H9 (cell line): ENCODE results near the gene SFRP5. TPM values are rescaled to one million over a fixed set of nuclear protein-coding genes. Genes with fewer than 3 reads are reported as not detected.

Experiments used
- DNase-seq: peaks from one replicate; pipeline ENCODE4 v3.0.0-alpha.2; 2017
- H2AFZ ChIP-seq: one replicate; pipeline ENCODE4 v1.6.1; 2013; ENCODE audit warnings: mild to moderate bottlenecking, low read length, control low read depth, moderate library complexity
- H2AK5ac ChIP-seq: 2 replicates; pipeline ENCODE4 v1.6.1; 2013; ENCODE audit warnings: low read length, control low read depth, mixed read lengths; ENCODE audit not compliant: insufficient read length
- H2BK120ac ChIP-seq: one replicate; pipeline ENCODE4 v1.6.1; 2013; ENCODE audit warnings: low read depth, mild to moderate bottlenecking, low read length, control low read depth, inconsistent platforms; ENCODE audit not compliant: poor library complexity, severe bottlenecking
- H2BK12ac ChIP-seq: 2 replicates; pipeline ENCODE4 v1.6.1; 2013; ENCODE audit warnings: low read length, control low read depth, mixed read lengths, low read depth; ENCODE audit not compliant: insufficient read length
- H2BK15ac ChIP-seq: 2 replicates; pipeline ENCODE4 v1.6.1; 2013; ENCODE audit warnings: low read depth, low read length, control low read depth
- H2BK20ac ChIP-seq: one replicate; pipeline ENCODE4 v1.6.1; 2013; ENCODE audit warnings: low read depth, mild to moderate bottlenecking, low read length, control low read depth, inconsistent platforms; ENCODE audit not compliant: poor library complexity, severe bottlenecking
- H2BK5ac ChIP-seq: 2 replicates; pipeline ENCODE4 v1.6.1; 2013; ENCODE audit warnings: low read length, control low read depth, mixed read lengths; ENCODE audit not compliant: insufficient read length
- H3K14ac ChIP-seq: 2 replicates; pipeline ENCODE4 v1.6.1; 2013; ENCODE audit warnings: low read length, control low read depth; ENCODE audit not compliant: insufficient read depth
- H3K18ac ChIP-seq: 2 replicates; pipeline ENCODE4 v1.6.1; 2013; ENCODE audit warnings: low read depth, mild to moderate bottlenecking, mixed read lengths, low read length, control low read depth; ENCODE audit not compliant: insufficient read length
- H3K23ac ChIP-seq: 2 replicates; pipeline ENCODE4 v1.6.1; 2013; ENCODE audit warnings: low read length, control low read depth, mixed read lengths, low read depth; ENCODE audit not compliant: insufficient read length
- H3K23me2 ChIP-seq: 2 replicates; pipeline ENCODE4 v1.6.1; 2013; ENCODE audit warnings: low read depth, mild to moderate bottlenecking, mixed read lengths, low read length, control low read depth; ENCODE audit not compliant: insufficient read length, poor library complexity, severe bottlenecking
- H3K27ac ChIP-seq: 2 replicates; pipeline ENCODE4 v1.5.1; 2013; ENCODE audit warnings: low read length, control low read depth, mixed read lengths, low read depth; ENCODE audit not compliant: insufficient read length
- H3K27me3 ChIP-seq: 2 replicates; pipeline ENCODE4 v1.6.1; 2013; ENCODE audit warnings: low read length, control low read depth, inconsistent platforms; ENCODE audit not compliant: insufficient read depth
- H3K4ac ChIP-seq: 2 replicates; pipeline ENCODE4 v1.6.1; 2013; ENCODE audit warnings: low read depth, mild to moderate bottlenecking, control low read depth, inconsistent platforms, low read length, moderate library complexity
- H3K4me1 ChIP-seq: 2 replicates; pipeline ENCODE4 v1.6.1; 2013; ENCODE audit warnings: low read length, control low read depth, inconsistent platforms; ENCODE audit not compliant: insufficient read depth
- H3K4me2 ChIP-seq: 2 replicates; pipeline ENCODE4 v1.6.1; 2013; ENCODE audit warnings: low read length, control low read depth, mixed read lengths; ENCODE audit not compliant: insufficient read length, insufficient read depth
- H3K56ac ChIP-seq: 2 replicates; pipeline ENCODE4 v1.6.1; 2013; ENCODE audit warnings: low read depth, mild to moderate bottlenecking, mixed read lengths, low read length, control low read depth; ENCODE audit not compliant: insufficient read length
- H3K79me1 ChIP-seq: 2 replicates; pipeline ENCODE4 v1.6.1; 2013; ENCODE audit warnings: low read depth, mild to moderate bottlenecking, moderate library complexity, low read length, control low read depth, inconsistent platforms; ENCODE audit not compliant: insufficient read depth, poor library complexity, severe bottlenecking
- H3K79me2 ChIP-seq: 2 replicates; pipeline ENCODE4 v1.6.1; 2013; ENCODE audit warnings: low read length, control low read depth, inconsistent platforms; ENCODE audit not compliant: insufficient read depth
- H3K9ac ChIP-seq: 2 replicates; pipeline ENCODE4 v1.6.1; 2013; ENCODE audit warnings: low read length, control low read depth, mixed read lengths; ENCODE audit not compliant: insufficient read length; ENCODE audit errors: extremely low read depth
- H3K9me3 ChIP-seq: one replicate; pipeline ENCODE4 v1.6.1; 2013; ENCODE audit warnings: low read depth, low read length, inconsistent platforms; ENCODE audit not compliant: control insufficient read depth
- H3T11ph ChIP-seq: one replicate; pipeline ENCODE4 v1.6.1; 2013; ENCODE audit warnings: mild to moderate bottlenecking, low read length, control low read depth, inconsistent platforms
- H4K20me1 ChIP-seq: one replicate; pipeline ENCODE4 v1.6.1; 2013; ENCODE audit not compliant: control insufficient read depth, insufficient read length, insufficient read depth
- H4K5ac ChIP-seq: 2 replicates; pipeline ENCODE4 v1.6.1; 2013; ENCODE audit warnings: low read depth, mild to moderate bottlenecking, mixed read lengths, low read length, control low read depth; ENCODE audit not compliant: insufficient read length
- H4K8ac ChIP-seq: replicated peaks from 2 replicates; pipeline ENCODE4 v1.6.1; 2013; ENCODE audit warnings: low read length, control low read depth, mixed read lengths, low read depth; ENCODE audit not compliant: insufficient read length
- H4K91ac ChIP-seq: 2 replicates; pipeline ENCODE4 v1.6.1; 2013; ENCODE audit warnings: low read depth, mild to moderate bottlenecking, moderate library complexity, mixed read lengths, low read length, control low read depth; ENCODE audit not compliant: insufficient read length
- H3K27ac Mint-ChIP-seq, 3 experiments: 2 replicates in 2 of 3; 3 replicates in 1 of 3; pipeline ENCODE4 v1.8.0; 2020 to 2021; ENCODE audit warnings: mixed read lengths in 3 of 3, mild to moderate bottlenecking in 1 of 3, moderate library complexity in 1 of 3
- H3K27me3 Mint-ChIP-seq: 2 replicates; pipeline ENCODE4 v1.8.0; 2021; ENCODE audit warnings: low read depth, mild to moderate bottlenecking, moderate library complexity, mixed read lengths
- H3K36me3 Mint-ChIP-seq, 3 experiments: 2 replicates in 2 of 3; 3 replicates in 1 of 3; pipeline ENCODE4 v1.8.0; 2020 to 2021; ENCODE audit warnings: low read depth in 3 of 3, mixed read lengths in 3 of 3; ENCODE audit not compliant: insufficient read depth in 1 of 3
- H3K4me1 Mint-ChIP-seq, 2 experiments: 2 replicates each; pipeline ENCODE4 v1.8.0; 2020; ENCODE audit warnings: mixed read lengths in 2 of 2
- H3K4me3 Mint-ChIP-seq, 2 experiments: 2 replicates in 1 of 2; 3 replicates in 1 of 2; pipeline ENCODE4 v1.8.0; 2020 to 2021; ENCODE audit warnings: mild to moderate bottlenecking in 2 of 2, mixed read lengths in 2 of 2, moderate library complexity in 1 of 2
- H3K9me3 Mint-ChIP-seq, 2 experiments: 2 replicates in 1 of 2; 3 replicates in 1 of 2; pipeline ENCODE4 v1.8.0; 2020; ENCODE audit warnings: mild to moderate bottlenecking in 2 of 2, mixed read lengths in 2 of 2, moderate library complexity in 1 of 2
- WGBS: extraction: QIAGEN DNeasy Blood & Tissue Kit; methylation state at CpG from one replicate; pipeline ENCODE4 v1.1.7; 2013; ENCODE audit warnings: missing lambda C conversion rate, low lambda C conversion rate, mixed read lengths; ENCODE audit not compliant: insufficient read length; ENCODE audit errors: extremely low coverage; 5-methylcytosine and 5-hydroxymethylcytosine counted together
- total RNA-seq: library from RNA; stranded (reverse); gene quantifications from 2 replicates; pipeline ENCODE4 v1.2.1, GENCODE V29; 2021
- TF ChIP-seq, protein P1 (sequence below): fragments of 200-600 bp; sonication (generic); conservative IDR thresholded peaks from 3 replicates; pipeline ENCODE4 v1.8.0; 2021; ENCODE audit warnings: antibody characterized with exemption, mild to moderate bottlenecking

The SFRP5 gene
- total RNA-seq, 1 experiment from 2014 or later, result 1.7 TPM

DNA sequence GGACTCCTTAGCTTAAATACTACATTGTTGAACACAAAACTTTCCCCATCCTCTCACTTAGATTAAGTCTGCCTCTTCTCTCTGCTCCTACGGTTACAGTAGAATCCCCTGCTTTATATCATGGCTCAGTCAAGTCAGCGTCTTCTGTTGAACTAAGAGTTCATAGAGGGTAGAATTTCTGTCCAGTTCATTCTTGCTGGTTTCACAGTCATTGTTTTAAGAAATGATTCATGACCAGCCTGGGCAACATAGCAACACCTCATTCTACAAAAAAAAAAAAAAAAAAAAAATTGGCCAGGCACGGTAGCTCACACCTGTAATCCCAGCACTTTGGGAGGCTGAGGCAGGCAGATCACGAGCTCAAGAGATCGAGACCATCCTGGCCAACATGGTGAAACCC, 38.5 kb downstream of the SFRP5 start:
- Histone ChIP-seq H3K23ac (no peak overlapping the region), H4K8ac (no peak overlapping the region), H2BK12ac (no peak overlapping the region), H4K5ac (no peak overlapping the region), H3K4me2 (no peak overlapping the region), H3K27me3 (peaks cover 17% of the 10 kb centered on the region; the same call in 1 of the 2 replicates), H3K4me1 (no peaks in the 10 kb centered on the region), H3K27ac (no peak overlapping the region), H3K56ac (no peak overlapping the region), H2AFZ (no peak overlapping the region), H3K14ac (no peak overlapping the region), H3K9ac (no peak overlapping the region), H3K18ac (no peak overlapping the region), H2AK5ac (no peak overlapping the region), H3T11ph (no peak overlapping the region), H3K23me2 (peaks cover 7% of the 10 kb centered on the region), H2BK20ac (no peak overlapping the region), H2BK5ac (no peak overlapping the region), H3K9me3 (peaks cover 4% of the 10 kb centered on the region), H4K91ac (no peak overlapping the region), H2BK15ac (no peak overlapping the region), H3K79me2 (peaks cover 5% of the 10 kb centered on the region; the same call in 1 of the 2 replicates), H2BK120ac (no peak overlapping the region), H4K20me1 (no peaks in the 10 kb centered on the region), H3K4ac (no peak overlapping the region), H3K79me1 (peaks cover 3% of the 10 kb centered on the region)
- TF ChIP-seq, protein P1, sequence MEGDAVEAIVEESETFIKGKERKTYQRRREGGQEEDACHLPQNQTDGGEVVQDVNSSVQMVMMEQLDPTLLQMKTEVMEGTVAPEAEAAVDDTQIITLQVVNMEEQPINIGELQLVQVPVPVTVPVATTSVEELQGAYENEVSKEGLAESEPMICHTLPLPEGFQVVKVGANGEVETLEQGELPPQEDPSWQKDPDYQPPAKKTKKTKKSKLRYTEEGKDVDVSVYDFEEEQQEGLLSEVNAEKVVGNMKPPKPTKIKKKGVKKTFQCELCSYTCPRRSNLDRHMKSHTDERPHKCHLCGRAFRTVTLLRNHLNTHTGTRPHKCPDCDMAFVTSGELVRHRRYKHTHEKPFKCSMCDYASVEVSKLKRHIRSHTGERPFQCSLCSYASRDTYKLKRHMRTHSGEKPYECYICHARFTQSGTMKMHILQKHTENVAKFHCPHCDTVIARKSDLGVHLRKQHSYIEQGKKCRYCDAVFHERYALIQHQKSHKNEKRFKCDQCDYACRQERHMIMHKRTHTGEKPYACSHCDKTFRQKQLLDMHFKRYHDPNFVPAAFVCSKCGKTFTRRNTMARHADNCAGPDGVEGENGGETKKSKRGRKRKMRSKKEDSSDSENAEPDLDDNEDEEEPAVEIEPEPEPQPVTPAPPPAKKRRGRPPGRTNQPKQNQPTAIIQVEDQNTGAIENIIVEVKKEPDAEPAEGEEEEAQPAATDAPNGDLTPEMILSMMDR, result no peak
- Mint-ChIP-seq H3K4me3 (no peak overlapping the region), H3K9me3 (peaks cover 15 to 16% of the 10 kb centered on the region in 2 experiments), H3K27ac (no peak overlapping the region), H3K4me1 (peaks cover 7 to 11% of the 10 kb centered on the region in 2 experiments), H3K36me3 (peaks cover 15 to 17% (median 15%) of the 10 kb centered on the region in 3 experiments), H3K27me3 (peaks cover 33% of the 10 kb centered on the region)
- no peak for DNase-seq
- no CpG with 5 or more reads among the region's 5 CpGs for WGBS
